Spleen (tissue), 7 donors: ENCODE data around the gene ZNF320.

Experiments
- POLR2A ChIP-seq, 3 donors: fragments of 450-650 bp; IDR thresholded peaks; one replicate each; pipeline ENCODE4 v1.5.1; 2017; ENCODE audit warnings: antibody characterized with exemption in 3 of 3, mild to moderate bottlenecking in 1 of 3
- POLR2AphosphoS5 ChIP-seq, 3 donors: sonication (generic); formaldehyde crosslinking; IDR thresholded peaks; one replicate each; pipeline ENCODE4 v1.5.1; 2017; ENCODE audit warnings: antibody characterized with exemption in 3 of 3
- TF ChIP-seq, protein P1 (sequence below), 11 experiments: fragments of 200-600 bp in 7 of 11; fragments of 450-650 bp in 4 of 11; sonication (generic) in 4 of 11; IDR thresholded peaks in 8 of 11; conservative IDR thresholded peaks in 3 of 11; 1 replicate in 7 of 11; 2 replicates in 4 of 11; pipeline versions ENCODE4 v1.4.0 to v1.8.0; 2016 to 2021; ENCODE audit warnings: antibody characterized with exemption in 11 of 11, inconsistent platforms in 4 of 11, mild to moderate bottlenecking in 1 of 11
- donor health status: DM: no; HTN: no; CAD: no; lungs with moderate emphysema.
- donor health status: DM: no; HTN: no; CAD: no.
- donor health status: DM: no; HTN: no; CAD: no.

DNA sequence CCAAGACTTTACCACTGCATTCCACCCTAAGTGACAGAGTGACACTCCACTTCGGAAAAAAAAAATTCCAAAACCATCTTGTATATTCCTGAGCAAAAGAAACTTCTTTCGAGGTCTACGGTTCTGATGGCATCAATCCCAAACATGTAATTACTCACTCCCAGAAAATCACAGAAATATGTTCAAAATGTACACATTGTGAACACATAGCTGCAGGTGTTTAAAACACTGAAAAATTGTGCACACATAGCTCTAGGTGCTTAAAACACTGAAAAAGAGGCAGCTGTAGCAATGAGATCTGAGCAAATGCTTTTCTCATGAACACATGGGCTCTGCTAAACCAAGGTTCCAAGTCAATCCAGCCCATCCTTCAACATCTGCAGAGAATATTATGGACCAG, 26.0 kb downstream of the ZNF320 start:
- TF ChIP-seq, protein P1, sequence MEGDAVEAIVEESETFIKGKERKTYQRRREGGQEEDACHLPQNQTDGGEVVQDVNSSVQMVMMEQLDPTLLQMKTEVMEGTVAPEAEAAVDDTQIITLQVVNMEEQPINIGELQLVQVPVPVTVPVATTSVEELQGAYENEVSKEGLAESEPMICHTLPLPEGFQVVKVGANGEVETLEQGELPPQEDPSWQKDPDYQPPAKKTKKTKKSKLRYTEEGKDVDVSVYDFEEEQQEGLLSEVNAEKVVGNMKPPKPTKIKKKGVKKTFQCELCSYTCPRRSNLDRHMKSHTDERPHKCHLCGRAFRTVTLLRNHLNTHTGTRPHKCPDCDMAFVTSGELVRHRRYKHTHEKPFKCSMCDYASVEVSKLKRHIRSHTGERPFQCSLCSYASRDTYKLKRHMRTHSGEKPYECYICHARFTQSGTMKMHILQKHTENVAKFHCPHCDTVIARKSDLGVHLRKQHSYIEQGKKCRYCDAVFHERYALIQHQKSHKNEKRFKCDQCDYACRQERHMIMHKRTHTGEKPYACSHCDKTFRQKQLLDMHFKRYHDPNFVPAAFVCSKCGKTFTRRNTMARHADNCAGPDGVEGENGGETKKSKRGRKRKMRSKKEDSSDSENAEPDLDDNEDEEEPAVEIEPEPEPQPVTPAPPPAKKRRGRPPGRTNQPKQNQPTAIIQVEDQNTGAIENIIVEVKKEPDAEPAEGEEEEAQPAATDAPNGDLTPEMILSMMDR (IDR thresholded peaks at IDR 0.05 in 8 of 11, conservative IDR thresholded peaks at IDR 0.05 in 3 of 11), result no peak
- TF ChIP-seq POLR2AphosphoS5 (IDR thresholded peaks at IDR 0.05), result no peak
- TF ChIP-seq POLR2A (IDR thresholded peaks at IDR 0.05), result no peak
